CD4-positive, alpha-beta T cell treated with Interleukin-10 for 1 hour (primary cell): ENCODE data around the gene EHBP1.

Experiments used
- DNase-seq: peaks from one replicate; pipeline ENCODE4 v3.0.0-alpha.2; 2020

EHBP1 gene

GRCh38 chr2:63035169-63035568, 329.7 kb downstream of the EHBP1 start:
- no peak for DNase-seq

- no peak for DNase-seq
Measured at GRCh38 chr2:63035660-63036059, 330.1 kb downstream of the EHBP1 start.

- no peak for DNase-seq
Measured at GRCh38 chr2:63038034-63038433, 332.5 kb downstream of the EHBP1 start.

- no peak for DNase-seq
Measured at GRCh38 chr2:63040586-63040985, 335.1 kb downstream of the EHBP1 start.

- DNase-seq: no peak
Measured at GRCh38 chr2:63041592-63041991, 336.1 kb downstream of the EHBP1 start.

- DNase-seq: no peak
Measured at GRCh38 chr2:63044362-63045327, 339.1 kb downstream of the EHBP1 start.

GRCh38 chr2:63046552-63046951, 341.0 kb downstream of the EHBP1 start:
- no peak for DNase-seq

GRCh38 chr2:63046961-63047320, 341.4 kb downstream of the EHBP1 start:
- no peak for DNase-seq

GRCh38 chr2:63047321-63048279, 342.1 kb downstream of the EHBP1 start:
- DNase-seq: no peak

GRCh38 chr2:63048367-63049171, 343.1 kb downstream of the EHBP1 start:
- no peak for DNase-seq

- DNase-seq: no peak
Measured at GRCh38 chr2:63049211-63049969, 343.9 kb downstream of the EHBP1 start.

GRCh38 chr2:63049970-63050333, 344.4 kb downstream of the EHBP1 start:
- DNase-seq: no peak

GRCh38 chr2:63050334-63051041, 345.0 kb downstream of the EHBP1 start, which contains the start of gene OTX1:
Gene OTX1, plus strand, starts transcription at chr2:63050830. Its CDS starts 2,161 bp downstream, at chr2:63052991.
- DNase-seq: peak; percentile 62

- DNase-seq: no peak
Measured at GRCh38 chr2:63051042-63051794, 345.7 kb downstream of the EHBP1 start.

- DNase-seq: no peak
Measured at GRCh38 chr2:63051795-63052333, 346.4 kb downstream of the EHBP1 start.

GRCh38 chr2:63052411-63053080, 347.0 kb downstream of the EHBP1 start:
- no peak for DNase-seq

- no peak for DNase-seq
Measured at GRCh38 chr2:63053081-63053888, 347.8 kb downstream of the EHBP1 start.

- no peak for DNase-seq
Measured at GRCh38 chr2:63053889-63054602, 348.5 kb downstream of the EHBP1 start.
